Measurements from ENCODE around the gene MYO5C.

MYO5C gene

GRCh38 chr15:52144656-52145178 is 150.9 kb downstream of the MYO5C start:
- no peak for DNase-seq (ENCODE audit: low read depth)

GRCh38 chr15:52143873-52144272 is 151.7 kb downstream of the MYO5C start:
- DNase-seq (ENCODE audit: low read depth): peak; percentile 96
